ENCODE data around the gene JAM3.
A peak's percentile ranks its signal among the peaks of the same experiment; 100 is the strongest.

Gene JAM3

GRCh38 chr11:134036492-134037045 is 32.3 kb upstream of the JAM3 start:
- DNase-seq (ENCODE audit: low read depth in 1 of 2, low spot score in 1 of 2): no peak
- Histone ChIP-seq H3K27me3 (ENCODE audit: insufficient read depth, poor library complexity, severe bottlenecking) (peaks cover 35% of the 10 kb centered on the region), H3K27ac (replicated peaks) (no peak overlapping the region), H3K4me3 (replicated peaks; ENCODE audit: insufficient read depth, low read length) (no peak overlapping the region)
- no peak for TF ChIP-seq POLR2AphosphoS5 (IDR thresholded peaks at IDR 0.05; ENCODE audit: low read depth)
- no peak for TF ChIP-seq SPI1 (IDR thresholded peaks at IDR 0.05; ENCODE audit: borderline replicate concordance, low read depth)
- TF ChIP-seq GABPA (IDR thresholded peaks at IDR 0.05; ENCODE audit: low read depth): no peak

- TF ChIP-seq POLR2AphosphoS5 (IDR thresholded peaks at IDR 0.05; ENCODE audit: low read depth): no peak
- no peak for TF ChIP-seq CTCF (IDR thresholded peaks at IDR 0.05; ENCODE audit: insufficient read depth, low read length)
- TF ChIP-seq REST (IDR thresholded peaks at IDR 0.05; ENCODE audit: insufficient replicate concordance, low read depth): no peak
- TF ChIP-seq GABPA (IDR thresholded peaks at IDR 0.05; ENCODE audit: low read depth): no peak
- TF ChIP-seq SPI1 (IDR thresholded peaks at IDR 0.05; ENCODE audit: borderline replicate concordance, low read depth): no peak
- DNase-seq (ENCODE audit: low read depth in 1 of 2, low spot score in 1 of 2): no peak
- H3K4me3 ChIP-seq (replicated peaks; ENCODE audit: insufficient read depth, low read length): peak overlapping the region; percentile 26
- H3K27ac ChIP-seq (replicated peaks): no peak overlapping the region
- H3K27me3 ChIP-seq (ENCODE audit: insufficient read depth, poor library complexity, severe bottlenecking): peaks cover 35% of the 10 kb centered on the region
Measured at GRCh38 chr11:134037046-134037908, 31.6 kb upstream of the JAM3 start.

- Histone ChIP-seq H3K27ac (replicated peaks) (no peak overlapping the region), H3K27me3 (ENCODE audit: insufficient read depth, poor library complexity, severe bottlenecking) (peaks cover 26% of the 10 kb centered on the region), H3K4me3 (replicated peaks; ENCODE audit: insufficient read depth, low read length) (no peak overlapping the region)
- TF ChIP-seq REST (IDR thresholded peaks at IDR 0.05; ENCODE audit: insufficient replicate concordance, low read depth): no peak
- TF ChIP-seq SPI1 (IDR thresholded peaks at IDR 0.05; ENCODE audit: borderline replicate concordance, low read depth): no peak
- TF ChIP-seq POLR2AphosphoS5 (IDR thresholded peaks at IDR 0.05; ENCODE audit: low read depth): no peak
- TF ChIP-seq GABPA (IDR thresholded peaks at IDR 0.05; ENCODE audit: low read depth): no peak
- TF ChIP-seq CTCF (IDR thresholded peaks at IDR 0.05; ENCODE audit: insufficient read depth, low read length): no peak
- DNase-seq (ENCODE audit: low read depth in 1 of 2, low spot score in 1 of 2): no peak
Measured at GRCh38 chr11:134038897-134039470, 29.9 kb upstream of the JAM3 start.

- no peak overlapping the region for H3K27ac ChIP-seq (replicated peaks)
- peaks cover 24% of the 10 kb centered on the region for H3K27me3 ChIP-seq (ENCODE audit: insufficient read depth, poor library complexity, severe bottlenecking)
- TF ChIP-seq SPI1 (IDR thresholded peaks at IDR 0.05; ENCODE audit: borderline replicate concordance, low read depth): no peak
- TF ChIP-seq GABPA (IDR thresholded peaks at IDR 0.05; ENCODE audit: low read depth): no peak
- TF ChIP-seq POLR2AphosphoS5 (IDR thresholded peaks at IDR 0.05; ENCODE audit: low read depth): no peak
- TF ChIP-seq CTCF (IDR thresholded peaks at IDR 0.05; ENCODE audit: insufficient read depth, low read length): no peak
- no peak for TF ChIP-seq REST (IDR thresholded peaks at IDR 0.05; ENCODE audit: insufficient replicate concordance, low read depth)
- no peak for DNase-seq (ENCODE audit: low read depth in 1 of 2, low spot score in 1 of 2)
- no peak overlapping the region for H3K4me3 ChIP-seq (replicated peaks; ENCODE audit: insufficient read depth, low read length)
Measured at GRCh38 chr11:134039726-134040385, 29.0 kb upstream of the JAM3 start.
